ENCODE measurements around the gene CPNE1. TPM values are rescaled to one million over a fixed set of nuclear protein-coding genes. Genes with fewer than 3 reads are reported as not detected.

CPNE1 gene
- total RNA-seq, 4 donors from 2014 or later = 80.6 to 166 (median 131) TPM

GRCh38 chr20:35576816-35577215, 87.9 kb downstream of the CPNE1 start:
- TF ChIP-seq CTCF (IDR thresholded peaks at IDR 0.05) (no peak), POLR2A (IDR thresholded peaks at IDR 0.05) (no peak)
- 73 to 74% methylated on average over 3 of the region's 3 CpGs for WGBS, 2 donors
- intact Hi-C loops (cut with DNase I) = no loop called here

More at GRCh38 chr20:35576816-35577215, 87.9 kb downstream of the CPNE1 start:
- Histone ChIP-seq H3K9me3 (no peaks in the 10 kb centered on the region), H3K36me3 (no peaks in the 10 kb centered on the region), H3K27ac (no peak overlapping the region), H3K27me3 (no peaks in the 10 kb centered on the region), H3K4me3 (replicated peaks in 1 of 3) (no peak overlapping the region), H3K4me1 (no peaks in the 10 kb centered on the region)
- DNase-seq = no peak

Small RNA genes within 50 kb of the gene (small RNA-seq; reads per million reads assigned to genes)
- gene RNU6-759P (not detected), gene RPL37P1 (not detected)

Other genes with a start within 250 kb of the CPNE1 start
- 1 to 10 TPM in 1 of 4 donors, under 1 TPM in 1, not detected in 2; 0.13 to 2.1 TPM for gene GDF5, start 226.7 kb downstream of the CPNE1 start, total RNA-seq
- gene CEP250, start 209.3 kb downstream of the CPNE1 start, total RNA-seq = 100 to 1,000 TPM in 1 of 4 donors, 10 to 100 TPM in 3; 17.5 to 198 (median 34.8) TPM
- gene C20orf173, start 135.2 kb downstream of the CPNE1 start, total RNA-seq = not detected
- gene ERGIC3, start 122.8 kb downstream of the CPNE1 start, total RNA-seq = 100 to 1,000 TPM; 194 to 419 (median 250) TPM
- 1 to 10 TPM; 2.3 to 6.6 (median 5.5) TPM for gene SPAG4, start 49.1 kb downstream of the CPNE1 start, total RNA-seq
- gene RBM12, start within 50 bp of the CPNE1 start, total RNA-seq = 10 to 100 TPM; 30.5 to 44.9 (median 35.7) TPM
- gene NFS1, start 34.5 kb upstream of the CPNE1 start, total RNA-seq = 10 to 100 TPM; 21.1 to 45.5 (median 36.3) TPM
- 100 to 1,000 TPM in 3 of 4 donors, 10 to 100 TPM in 1; 64.7 to 402 (median 229) TPM for gene ROMO1, start 34.5 kb upstream of the CPNE1 start, total RNA-seq
- gene RBM39, start 77.4 kb upstream of the CPNE1 start, total RNA-seq = 100 to 1,000 TPM; 315 to 475 (median 368) TPM
- 10 to 100 TPM; 28.0 to 51.7 (median 35.2) TPM for gene PHF20, start 107.1 kb upstream of the CPNE1 start, total RNA-seq